HG02852 (cell line): ENCODE data around the gene TSPAN18.

ENCODE experiments used
- ATAC-seq: cut with Tn5 transposase; IDR thresholded peaks from one replicate; pipeline ENCODE4 v1.9.1; 2021; ENCODE audit warnings: mild to moderate bottlenecking, moderate library complexity; ENCODE audit not compliant: unreplicated experiment

TSPAN18 gene, protein sequence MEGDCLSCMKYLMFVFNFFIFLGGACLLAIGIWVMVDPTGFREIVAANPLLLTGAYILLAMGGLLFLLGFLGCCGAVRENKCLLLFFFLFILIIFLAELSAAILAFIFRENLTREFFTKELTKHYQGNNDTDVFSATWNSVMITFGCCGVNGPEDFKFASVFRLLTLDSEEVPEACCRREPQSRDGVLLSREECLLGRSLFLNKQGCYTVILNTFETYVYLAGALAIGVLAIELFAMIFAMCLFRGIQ

DNA sequence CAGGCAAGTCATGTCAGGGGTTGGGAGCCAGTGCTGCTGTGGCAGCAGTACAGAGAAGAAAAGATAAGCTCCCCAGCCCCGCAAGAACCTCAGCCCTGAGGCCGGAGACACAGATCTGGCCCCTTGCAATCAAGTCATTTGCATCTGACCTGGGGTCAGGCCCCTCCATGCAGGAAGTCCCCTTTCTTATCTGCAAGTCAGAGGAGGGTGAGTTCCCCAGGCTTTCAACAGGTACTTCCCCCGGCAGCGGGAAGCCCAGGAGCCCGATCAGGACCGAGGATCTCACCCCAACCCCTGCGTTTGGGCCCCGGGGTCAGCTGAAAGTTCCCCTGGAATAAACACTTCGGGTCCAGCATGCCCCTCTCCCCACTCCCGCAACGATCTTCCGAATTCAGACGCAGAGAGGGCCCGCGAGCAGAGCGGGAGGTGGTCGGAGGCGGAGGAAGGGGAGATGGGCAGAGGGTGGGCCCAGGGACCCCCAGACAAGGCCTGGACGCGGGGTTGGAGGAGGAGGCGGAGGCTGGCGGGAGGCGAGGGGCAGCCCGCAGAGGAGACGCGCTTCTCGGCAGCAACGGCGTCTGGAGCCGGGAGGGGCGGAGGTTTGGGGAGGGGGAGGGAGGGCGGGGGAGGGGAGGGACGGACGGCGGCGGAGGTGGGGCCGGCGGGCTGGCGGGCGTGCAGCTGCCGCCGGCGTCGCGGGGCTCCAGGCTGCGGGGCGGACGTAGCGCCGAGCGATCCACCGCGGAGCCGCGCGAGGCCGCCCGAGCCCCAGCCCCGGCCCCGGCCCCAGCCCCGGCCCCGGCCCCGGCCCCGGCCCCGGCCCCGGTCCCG is at the start of gene TSPAN18:
Gene TSPAN18 (plus strand): TSS at position 680 of the 831 bp plus-strand sequence. CDS start 179,455 bp downstream, outside the sequence.
- peak; percentile 89 for ATAC-seq

DNA sequence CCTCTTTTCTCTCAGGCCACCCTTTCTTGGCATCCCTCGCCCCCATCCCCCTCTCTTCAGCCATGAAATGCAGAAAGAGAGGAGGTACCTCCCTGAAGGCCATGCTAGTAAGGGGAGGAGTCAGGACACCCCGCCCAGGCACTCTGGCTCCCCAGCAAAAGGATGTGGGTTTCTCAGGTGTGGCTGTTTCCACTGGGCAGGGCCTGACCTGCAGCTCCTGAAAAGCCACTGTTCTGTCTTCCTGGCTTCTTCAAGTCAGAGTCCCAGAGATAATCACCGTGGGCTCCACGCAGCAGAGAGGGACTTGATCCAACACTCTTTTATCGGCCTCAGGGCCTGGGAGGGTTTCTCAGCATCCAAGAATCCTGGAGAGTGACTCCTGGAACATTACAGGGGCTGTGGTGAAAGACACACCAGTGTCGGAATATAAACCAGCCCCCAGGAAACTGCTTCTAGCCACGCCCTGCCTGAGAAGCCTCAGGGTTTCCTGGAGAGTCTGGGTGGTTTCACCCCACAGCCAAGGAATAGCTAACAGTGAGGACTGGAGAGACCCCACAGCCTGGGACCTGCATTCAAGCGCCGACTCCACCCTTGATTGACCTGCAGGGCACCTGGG is 45.7 kb upstream of the TSPAN18 start:
- no peak for ATAC-seq

DNA sequence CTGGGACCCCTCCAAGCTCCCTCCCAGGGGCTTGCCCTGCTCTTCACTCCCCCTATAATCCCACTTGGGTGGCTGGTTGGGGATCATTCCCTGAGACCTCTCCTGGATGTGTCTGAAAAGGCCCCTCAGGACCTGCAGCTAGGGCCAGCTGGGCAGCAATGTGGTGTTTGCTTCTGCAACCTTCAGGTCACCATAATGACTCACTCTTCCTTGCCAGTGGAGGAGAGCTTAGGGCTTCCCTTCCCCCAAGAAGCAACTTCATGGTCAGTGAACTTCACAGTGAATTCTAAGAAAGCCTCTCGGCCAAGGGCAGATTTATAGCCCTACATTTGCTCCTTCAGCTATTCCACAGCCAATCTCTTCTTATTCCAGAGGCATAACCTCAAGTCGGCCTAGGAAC is 45.1 kb upstream of the TSPAN18 start:
- ATAC-seq: no peak

DNA sequence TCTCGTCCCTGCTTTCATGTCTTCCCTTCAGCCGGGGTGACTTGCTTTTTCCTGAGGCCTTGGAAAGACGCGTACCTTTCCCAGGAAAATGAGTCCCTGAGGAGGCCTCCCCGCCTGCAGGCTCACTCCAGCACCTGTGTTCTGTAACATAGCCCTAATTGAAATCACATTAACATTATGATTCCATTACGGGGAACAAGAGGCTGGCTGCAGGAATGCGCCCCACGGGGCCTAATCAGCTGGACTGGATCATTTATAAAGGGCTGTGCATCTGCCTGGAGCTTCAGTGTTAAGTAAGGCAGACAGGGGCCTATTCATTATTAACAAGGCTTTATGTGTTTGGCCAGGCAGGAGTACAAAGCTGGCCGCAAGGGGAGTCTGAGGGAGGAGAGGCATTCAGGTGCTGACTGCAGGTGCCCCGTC is 41.9 kb upstream of the TSPAN18 start:
- no peak for ATAC-seq

DNA sequence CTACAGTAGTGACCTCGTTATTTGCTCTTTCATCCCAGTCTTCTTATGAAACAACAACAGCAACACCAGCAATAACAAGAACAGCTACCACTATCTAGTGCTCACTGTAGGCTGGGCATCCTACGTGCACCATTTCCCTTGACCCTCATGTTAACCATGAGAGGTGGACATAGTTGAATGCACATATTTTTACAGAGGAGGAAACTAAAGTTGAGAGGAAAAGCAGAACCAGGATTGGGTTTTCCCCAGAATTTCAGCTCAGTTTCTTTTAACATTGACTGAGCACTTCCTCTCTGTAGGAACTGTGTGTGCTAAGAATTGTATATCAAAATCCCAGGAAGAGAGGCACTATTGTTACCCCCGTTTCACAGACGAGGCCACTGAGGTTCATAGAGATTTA is 39.4 kb upstream of the TSPAN18 start:
- ATAC-seq: peak; percentile 48

DNA sequence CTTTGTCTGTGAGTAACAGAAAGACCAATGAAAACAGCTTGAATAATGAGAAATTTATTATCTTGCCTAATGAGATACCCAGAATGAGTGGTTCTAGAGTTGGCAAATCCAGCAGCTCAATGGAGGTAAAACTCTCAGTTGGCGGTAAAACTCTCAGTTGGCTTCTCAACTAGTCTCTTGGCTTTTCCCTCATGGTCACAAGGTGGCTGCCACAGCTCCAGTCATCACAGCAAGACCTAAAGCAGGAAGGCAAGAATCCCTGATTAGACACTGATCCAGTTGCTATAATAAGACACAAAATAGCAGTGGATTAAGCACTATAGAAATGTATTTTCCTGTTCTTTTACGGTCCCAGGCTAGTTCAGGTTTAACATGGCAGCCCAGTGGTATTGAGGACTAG is 37.5 kb upstream of the TSPAN18 start:
- ATAC-seq: no peak

DNA sequence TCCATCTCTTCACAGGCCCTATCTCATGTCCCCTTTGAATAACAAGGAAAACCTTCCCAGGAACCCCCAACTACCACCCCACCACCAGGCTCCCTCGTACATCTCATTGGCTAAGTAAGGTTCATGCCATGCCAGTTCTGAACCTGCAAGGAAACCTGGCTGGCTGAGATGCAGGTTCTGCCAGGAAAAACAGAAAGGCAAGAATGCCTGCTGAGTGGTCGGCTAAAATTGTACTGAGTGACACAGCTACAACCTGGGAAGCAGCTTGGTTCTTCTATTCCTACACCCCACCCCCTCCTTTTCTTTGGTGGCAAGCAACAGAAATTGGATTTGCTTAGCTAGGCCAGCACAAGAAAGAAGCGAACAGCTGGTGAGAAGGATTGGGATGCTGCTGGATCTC is 36.1 kb upstream of the TSPAN18 start:
- no peak for ATAC-seq

DNA sequence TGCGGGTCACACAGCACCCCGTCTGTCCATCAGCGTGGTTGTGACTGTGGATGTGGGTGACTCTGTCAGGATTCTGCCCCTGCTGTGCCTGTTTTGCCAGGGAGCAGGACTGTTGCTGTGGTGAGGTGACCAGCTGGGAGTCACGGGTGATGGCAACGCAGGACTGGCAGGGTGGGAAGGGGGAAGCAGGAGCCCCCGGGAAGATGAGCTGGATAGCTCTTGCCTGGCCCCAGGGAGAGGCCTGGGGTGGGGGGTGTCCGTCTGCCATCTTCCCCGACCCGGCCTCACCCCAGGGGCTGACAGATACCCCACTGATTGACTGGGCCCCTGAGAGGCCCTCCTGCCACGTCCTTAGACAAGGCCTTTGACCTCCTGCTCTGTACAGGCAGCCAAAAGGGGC is 34.3 kb upstream of the TSPAN18 start:
- ATAC-seq: no peak

DNA sequence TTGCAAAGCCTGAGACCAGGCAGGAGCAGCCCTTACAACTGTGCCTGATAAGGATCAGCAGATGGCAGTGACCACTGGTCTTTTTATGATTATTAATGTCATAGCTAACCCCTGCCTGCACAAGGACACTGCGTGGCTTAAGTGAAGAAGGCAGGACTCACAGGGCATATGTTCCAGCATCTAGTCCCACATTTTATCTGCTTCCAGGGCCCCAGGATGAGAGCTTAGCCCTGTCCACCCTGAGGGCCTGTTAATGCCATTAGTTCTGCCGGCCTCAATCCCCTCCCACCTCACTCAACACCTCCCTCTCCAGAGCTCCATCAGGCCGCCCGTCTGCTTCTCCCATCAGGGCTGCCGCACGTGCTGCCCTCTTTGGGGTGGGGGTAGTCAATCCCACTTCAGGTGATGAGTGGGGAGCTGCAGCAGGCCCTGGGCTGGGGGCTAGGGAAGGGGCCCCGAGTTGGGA is 33.1 kb upstream of the TSPAN18 start:
- ATAC-seq: no peak

DNA sequence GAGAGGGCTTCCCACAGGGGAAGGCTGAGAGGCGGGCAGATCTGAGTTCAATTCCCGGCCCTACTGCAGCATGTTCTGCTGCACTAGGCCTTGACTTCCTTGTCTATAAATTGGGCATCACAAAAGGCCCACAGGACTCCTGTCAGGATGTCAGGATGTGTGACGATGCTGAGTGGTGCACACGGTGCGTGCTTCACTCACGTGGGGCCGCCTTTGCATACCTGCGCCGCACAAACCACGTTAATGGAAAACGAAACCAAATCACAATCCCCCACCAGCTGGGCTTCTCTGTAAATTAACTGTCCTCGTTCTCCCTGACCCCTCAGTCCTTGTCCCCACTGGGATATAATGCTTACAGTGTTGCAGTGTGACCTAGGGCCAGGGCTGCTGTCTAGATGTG is 32.3 kb upstream of the TSPAN18 start:
- ATAC-seq: no peak

DNA sequence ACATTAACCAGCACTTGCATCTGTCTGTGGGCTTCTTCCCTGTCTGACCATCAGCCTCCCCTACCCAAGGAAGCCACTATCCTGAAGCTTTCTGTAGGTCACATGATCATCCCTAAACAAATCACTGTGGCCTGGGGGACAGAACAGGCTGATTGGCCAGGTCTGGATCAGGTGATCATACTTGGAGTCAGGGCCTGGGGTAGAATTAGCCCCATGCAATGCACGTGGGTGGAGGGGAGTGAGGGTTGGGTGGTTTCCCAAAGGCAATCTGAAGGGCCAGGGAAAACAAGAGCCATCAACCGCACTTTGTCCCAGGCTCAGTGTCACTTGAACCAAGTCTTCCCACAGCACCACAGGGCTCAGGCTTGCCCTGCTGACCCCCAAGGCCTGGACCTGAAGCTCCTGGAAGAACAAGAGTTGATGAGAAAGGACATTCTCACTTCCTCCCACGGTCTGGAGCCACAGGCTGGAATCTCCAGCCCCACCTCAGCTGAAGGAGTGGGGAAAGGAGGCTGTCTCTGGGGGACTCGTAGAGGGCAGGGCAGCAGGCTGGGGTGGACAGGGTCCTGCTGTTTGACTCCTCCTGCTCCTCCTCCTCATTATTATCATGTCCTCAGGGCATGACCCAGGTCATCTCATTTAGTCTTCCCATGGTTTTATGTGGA is 31.5 kb upstream of the TSPAN18 start:
- no peak for ATAC-seq

DNA sequence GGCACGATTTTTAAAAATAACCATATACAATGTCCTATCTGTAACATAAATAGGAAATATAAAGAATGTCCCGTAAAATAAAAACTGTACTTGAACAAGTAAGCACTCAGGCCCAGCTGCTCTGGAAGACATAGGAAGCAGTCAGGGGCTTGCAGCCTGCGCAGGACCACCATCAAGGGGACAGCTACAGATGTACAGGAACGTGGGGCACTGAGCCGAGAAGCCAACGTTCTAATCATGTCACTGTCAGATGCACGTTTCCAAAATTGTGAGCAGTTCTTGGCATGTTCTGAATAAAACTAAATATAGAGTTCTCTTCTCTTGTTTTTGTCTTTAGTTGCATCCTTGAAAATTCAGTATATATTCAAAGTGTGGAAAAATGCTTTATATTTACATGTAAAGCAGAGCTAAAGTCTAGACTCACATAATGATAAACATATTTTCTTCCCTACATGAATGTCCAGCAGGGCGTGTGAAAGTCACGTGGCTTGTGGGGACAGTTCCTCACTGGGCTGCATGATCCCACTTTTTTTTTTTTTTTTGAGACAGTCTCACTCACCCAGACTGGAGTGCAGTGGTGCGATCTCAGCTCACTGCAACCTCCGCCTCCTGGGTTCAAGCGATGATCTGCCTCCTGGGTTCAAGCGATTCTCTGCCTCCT is 28.4 kb upstream of the TSPAN18 start:
- no peak for ATAC-seq

DNA sequence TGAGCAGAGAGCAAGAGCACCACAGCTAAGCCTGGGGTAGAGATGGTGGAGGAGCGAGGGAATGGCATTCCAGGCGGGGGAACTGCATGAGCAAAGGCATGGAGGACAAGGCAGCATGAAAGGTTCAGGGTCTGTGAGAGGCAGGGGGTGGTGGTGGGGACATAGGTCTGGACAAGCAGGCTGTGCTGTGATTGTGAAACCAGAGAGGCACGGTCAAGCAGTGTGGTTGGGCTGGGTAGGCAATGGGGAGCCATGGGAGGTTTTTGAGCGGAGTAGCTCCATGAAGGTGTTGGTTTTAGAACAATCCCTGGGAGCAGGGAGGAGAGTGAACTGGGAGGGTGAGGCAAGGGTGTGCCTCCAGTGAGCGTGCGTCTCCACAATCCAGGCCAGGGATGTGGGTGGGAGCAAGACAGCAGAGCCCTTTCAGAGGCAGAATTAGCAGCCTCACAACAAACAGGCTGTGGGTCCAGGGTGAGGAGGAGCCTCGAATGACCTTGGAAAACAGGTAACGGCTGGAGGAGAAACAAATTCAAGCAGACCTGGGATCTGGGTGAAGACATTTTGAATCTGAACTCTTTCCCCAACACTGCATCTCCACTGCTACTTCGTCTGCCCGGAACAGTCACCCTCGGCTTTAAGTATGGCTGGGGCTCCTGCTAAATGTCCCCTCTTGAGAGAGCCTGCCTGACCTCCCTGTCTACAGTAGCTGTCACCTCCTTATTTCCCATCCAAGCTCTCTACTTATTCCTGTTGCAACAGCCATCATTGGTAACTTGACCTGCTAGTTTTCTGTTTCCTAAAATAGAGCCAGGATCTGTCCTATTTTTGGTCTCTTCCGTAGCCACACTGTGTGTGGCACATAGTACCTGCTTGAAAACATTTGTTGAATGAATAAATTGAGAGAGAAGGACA is 27.0 kb upstream of the TSPAN18 start:
- ATAC-seq: no peak

DNA sequence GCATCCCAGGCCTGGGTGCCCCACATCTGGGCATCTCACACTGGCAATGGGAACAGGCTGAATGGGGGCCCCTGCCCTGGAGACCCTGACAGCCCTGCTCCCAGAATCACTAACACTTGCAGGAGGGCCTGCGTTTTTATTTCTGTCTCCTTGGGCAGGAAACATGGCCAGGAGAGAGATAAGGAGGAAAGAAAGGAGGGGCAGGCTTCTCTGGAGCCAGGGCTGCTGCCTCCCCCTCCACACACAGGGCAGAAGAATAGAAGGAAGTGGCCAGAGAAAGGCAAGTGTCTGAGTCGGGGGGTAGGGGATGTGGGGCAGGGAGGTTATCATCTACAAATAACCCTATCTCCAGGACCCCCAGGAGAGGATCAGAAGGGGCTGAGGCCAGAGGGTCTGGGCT is 25.5 kb upstream of the TSPAN18 start:
- ATAC-seq: no peak

DNA sequence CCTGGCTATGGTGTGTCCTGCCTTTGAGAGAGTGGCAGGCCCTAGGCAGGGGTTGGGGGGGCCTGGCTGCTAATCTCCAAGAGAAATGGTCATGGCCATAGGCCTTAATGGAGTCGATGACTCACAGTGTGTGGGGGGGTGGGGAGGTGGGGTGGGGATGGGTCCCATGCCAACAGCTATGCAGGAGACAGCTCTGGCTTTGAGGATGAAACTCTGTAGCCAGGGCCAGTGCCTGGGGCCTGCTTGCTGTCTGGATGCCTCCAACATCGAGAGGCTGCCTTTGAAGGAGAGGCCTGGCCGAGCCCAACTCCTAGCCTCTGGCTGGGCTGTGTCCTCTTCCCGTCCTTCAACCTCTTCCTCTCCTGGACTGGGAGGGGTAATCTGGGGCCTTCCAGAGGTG is 23.9 kb upstream of the TSPAN18 start:
- ATAC-seq: no peak

DNA sequence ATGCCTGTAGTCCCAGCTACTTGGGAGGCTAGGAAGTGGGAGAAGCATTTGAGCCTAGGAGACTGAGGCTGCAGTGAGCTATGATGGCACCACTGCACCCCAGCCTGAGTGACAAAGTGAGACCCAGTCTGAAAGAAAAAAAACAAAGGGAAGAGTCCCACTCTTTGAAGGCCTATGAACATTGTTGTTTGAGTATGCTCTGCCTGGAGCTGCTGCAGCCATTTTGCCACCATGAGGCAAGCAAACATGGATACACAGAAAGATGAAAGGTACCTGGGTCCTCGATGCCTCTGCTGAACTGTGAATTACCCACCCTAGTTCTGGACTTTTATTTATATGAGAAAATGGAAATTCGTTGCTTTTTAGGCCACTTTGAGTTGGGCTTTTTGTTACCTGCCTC is 19.7 kb upstream of the TSPAN18 start:
- no peak for ATAC-seq

DNA sequence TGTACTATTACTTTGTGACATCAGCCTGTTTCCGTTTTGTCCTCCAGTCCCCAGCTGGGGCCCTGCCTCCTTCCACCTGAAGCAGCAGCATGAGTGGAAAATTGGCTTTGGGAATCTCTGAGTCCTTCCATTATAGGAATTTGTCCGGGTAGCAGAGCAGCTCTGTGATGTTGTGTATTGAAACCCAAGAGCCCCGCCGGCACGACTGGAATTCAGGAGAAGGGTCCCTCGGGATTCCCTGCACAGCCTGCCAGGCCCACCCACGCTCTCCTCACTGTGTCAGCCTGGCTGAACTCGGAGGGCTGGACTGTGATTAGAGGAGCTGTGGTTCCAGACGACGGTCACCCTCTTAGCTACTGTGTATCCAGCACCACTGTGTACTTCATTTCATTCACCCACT is 18.8 kb upstream of the TSPAN18 start:
- no peak for ATAC-seq

DNA sequence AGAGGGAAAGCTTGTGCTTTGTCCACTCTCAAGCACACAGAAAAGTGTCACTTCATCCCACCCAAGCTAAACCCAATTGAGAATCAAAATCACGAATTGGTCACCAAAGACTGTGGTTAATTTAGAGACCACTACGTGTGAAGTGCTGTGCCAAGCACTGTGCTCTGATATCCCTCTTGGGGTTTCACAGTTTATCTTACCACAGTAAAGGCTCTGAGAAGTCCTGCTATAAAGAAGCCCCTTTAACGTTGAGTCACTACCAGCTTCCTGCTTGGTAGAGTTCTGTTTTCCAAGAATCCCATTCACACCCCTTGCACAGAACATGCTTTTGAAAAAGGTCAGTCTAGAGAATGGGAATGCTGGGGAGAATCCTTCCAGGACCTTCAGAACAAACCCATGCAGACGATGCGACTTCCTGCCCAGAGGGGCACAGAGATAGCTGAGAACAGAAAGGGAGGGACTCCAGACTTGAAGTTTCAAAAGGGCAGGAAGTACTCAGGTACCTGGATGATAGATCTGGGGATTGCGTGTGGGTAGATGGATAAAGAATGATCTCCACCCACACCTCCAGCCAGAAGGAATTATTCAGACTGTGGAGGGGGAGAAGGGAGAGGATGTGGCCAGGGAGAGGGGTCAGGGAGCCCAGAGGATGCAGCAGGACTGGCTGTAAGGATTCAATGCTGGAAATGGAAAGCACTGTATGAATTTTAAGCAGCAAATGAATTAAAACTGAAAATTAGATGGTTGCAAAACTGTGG is 18.1 kb upstream of the TSPAN18 start:
- ATAC-seq: no peak

DNA sequence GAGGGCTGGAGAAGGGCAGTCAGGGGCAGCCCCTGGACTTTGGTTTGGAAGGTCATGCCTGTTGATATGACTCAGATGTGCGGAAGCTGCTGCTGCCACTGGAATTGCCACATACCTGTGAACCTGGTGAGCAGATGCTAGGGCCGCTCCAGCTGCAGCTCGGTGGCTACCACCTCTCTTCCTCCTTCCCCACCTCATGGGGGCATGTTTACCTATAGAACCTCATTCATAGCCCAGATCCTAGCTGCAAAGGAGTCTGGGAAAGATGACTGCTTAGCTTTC is 17.5 kb upstream of the TSPAN18 start:
- no peak for ATAC-seq
